Measurements from ENCODE around the gene DAPP1. TPM values are rescaled to one million over a fixed set of nuclear protein-coding genes. Genes with fewer than 3 reads are reported as not detected.

DAPP1 gene
- total and polyA plus RNA-seq, 2 of the 8 experiments (the other 6 are each of a cell fraction or from before 2014, with no cell fraction given): not detected

DNA sequence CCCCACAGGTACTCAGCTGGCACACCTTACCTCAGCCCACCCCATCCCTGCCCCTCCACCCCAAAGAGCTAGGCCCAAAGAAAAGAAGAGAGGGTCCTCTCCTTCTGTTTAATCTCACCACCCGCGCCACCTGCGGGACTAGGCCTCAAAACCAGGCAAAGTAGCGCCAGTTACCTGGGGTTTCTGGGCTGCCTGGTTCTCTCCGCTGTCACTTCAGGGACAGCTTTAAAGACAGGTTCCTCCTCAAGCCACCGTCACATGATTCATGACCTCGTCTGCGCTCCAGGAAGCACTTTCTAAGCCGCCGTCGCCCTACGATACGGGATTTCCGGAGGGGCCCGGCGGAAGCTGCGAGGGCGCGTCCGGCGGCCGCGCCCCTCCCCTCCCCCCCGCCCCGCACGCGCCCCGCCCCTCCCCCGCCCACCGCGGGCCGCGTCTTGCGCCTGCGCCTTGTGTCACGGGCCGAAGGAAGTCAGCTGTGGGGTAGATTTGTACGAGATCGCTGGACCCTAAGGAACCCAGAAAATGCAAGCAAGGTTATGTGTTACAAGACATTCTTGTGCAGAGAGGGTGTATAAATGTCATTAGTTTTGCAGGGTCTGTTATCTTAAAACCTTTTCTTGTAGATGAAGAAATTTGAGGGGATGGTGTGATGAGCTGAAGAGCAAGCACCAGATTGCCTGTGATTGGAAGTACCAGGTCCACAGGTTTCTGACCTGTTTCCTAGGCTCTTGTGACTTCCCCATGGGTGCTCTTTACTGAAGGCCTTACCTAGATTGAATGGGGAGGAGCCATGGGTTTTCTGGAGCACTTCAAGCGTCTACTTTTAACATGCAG is 77.8 kb downstream of the DAPP1 start, which contains the start of gene LAMTOR3 (continued):
- TF ChIP-seq SP4 (IDR thresholded peaks at IDR 0.05; ENCODE audit: low read length): peak; percentile 78; the same call in 1 of the 2 replicates
- TF ChIP-seq SIN3A (conservative IDR thresholded peaks at IDR 0.05 in 1 of 2, IDR thresholded peaks at IDR 0.05 in 1 of 2; ENCODE audit: low read depth in 1 of 2, low read length in 2 of 2): peak; percentile 96 to 99
- no peak for TF ChIP-seq TCF12 (IDR thresholded peaks at IDR 0.05; ENCODE audit: low read depth, low read length)
- TF ChIP-seq KDM5A (IDR thresholded peaks at IDR 0.05; ENCODE audit: low read length): peak; percentile 63; the same call in 1 of the 2 replicates
- no peak for TF ChIP-seq SRF (IDR thresholded peaks at IDR 0.05; ENCODE audit: low read depth, low read length)
- TF ChIP-seq HDAC2 (IDR thresholded peaks at IDR 0.05; ENCODE audit: borderline replicate concordance in 1 of 2, low read depth in 2 of 2, low read length in 2 of 2): peak in 1 of 2 experiments; percentile 77; a peak in 2 of 4 replicates
- TF ChIP-seq CREB1 (IDR thresholded peaks at IDR 0.05): peak; percentile 90
- TF ChIP-seq RBBP5 (IDR thresholded peaks at IDR 0.05; ENCODE audit: borderline replicate concordance, low read depth, low read length): 0 out of 2 replicates have a peak, but pooled peaks have one; percentile 38
- peak; percentile 55 for TF ChIP-seq NRF1 (IDR thresholded peaks at IDR 0.05; ENCODE audit: low read depth, low read length)
- TF ChIP-seq MAFK (IDR thresholded peaks at IDR 0.05; ENCODE audit: low read depth, low read length): no peak
- TF ChIP-seq POLR2AphosphoS5 (IDR thresholded peaks at IDR 0.05; ENCODE audit: low read depth, low read length): peak; percentile 73
- TF ChIP-seq SAP30 (IDR thresholded peaks at IDR 0.05; ENCODE audit: insufficient read depth, insufficient replicate concordance, low read length): peak; percentile 97
- 0 out of 2 replicates have a peak, but pooled peaks have one; percentile 45 for TF ChIP-seq TAF1 (IDR thresholded peaks at IDR 0.05; ENCODE audit: low read depth, low read length)
- TF ChIP-seq, protein P1, sequence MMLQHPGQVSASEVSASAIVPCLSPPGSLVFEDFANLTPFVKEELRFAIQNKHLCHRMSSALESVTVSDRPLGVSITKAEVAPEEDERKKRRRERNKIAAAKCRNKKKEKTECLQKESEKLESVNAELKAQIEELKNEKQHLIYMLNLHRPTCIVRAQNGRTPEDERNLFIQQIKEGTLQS (IDR thresholded peaks at IDR 0.05; ENCODE audit: insufficient read depth, low read depth, low read length): 0 out of 2 replicates have a peak, but pooled peaks have one; percentile 47

Data from H1 (cell line).